HL-60 (cell line): ENCODE measurements around the gene SPON1.

ENCODE experiments used
- GABPA ChIP-seq: IDR thresholded peaks from 2 replicates; pipeline ENCODE4 v1.6.1; 2012; ENCODE audit warnings: low read depth
- POLR2AphosphoS5 ChIP-seq: IDR thresholded peaks from 2 replicates; pipeline ENCODE4 v1.6.1; 2012; ENCODE audit warnings: low read depth
- REST ChIP-seq: IDR thresholded peaks from 2 replicates; pipeline ENCODE4 v1.6.1; 2012; ENCODE audit warnings: low read depth; ENCODE audit not compliant: insufficient replicate concordance
- TF ChIP-seq, protein P1 (sequence below): IDR thresholded peaks from one replicate; pipeline ENCODE4 v1.5.1; 2011; ENCODE audit warnings: low read length, control low read depth, inconsistent platforms; ENCODE audit not compliant: insufficient read depth

DNA sequence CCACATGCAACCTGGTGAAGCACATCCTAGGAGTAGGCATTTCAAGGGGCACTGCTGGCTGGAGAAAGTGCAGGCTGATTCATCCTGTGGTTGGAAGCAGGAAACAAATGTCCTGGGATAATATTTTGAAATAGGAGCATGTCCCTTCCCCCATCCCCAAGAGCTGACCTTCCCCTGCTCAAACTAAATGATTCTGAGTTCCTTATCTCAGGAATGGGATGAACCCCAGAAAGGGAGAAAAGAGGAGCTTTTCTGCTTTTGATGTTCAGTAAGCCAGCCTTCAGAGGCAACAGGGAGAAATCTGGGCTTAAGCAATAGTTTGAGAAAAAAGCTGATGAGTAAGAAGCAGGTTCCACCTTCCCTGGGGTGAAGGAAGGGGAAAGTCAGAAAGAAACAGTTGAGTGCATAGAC lies 19.5 kb upstream of the SPON1 start:
- TF ChIP-seq REST (no peak), POLR2AphosphoS5 (no peak), GABPA (no peak)
- TF ChIP-seq, protein P1, sequence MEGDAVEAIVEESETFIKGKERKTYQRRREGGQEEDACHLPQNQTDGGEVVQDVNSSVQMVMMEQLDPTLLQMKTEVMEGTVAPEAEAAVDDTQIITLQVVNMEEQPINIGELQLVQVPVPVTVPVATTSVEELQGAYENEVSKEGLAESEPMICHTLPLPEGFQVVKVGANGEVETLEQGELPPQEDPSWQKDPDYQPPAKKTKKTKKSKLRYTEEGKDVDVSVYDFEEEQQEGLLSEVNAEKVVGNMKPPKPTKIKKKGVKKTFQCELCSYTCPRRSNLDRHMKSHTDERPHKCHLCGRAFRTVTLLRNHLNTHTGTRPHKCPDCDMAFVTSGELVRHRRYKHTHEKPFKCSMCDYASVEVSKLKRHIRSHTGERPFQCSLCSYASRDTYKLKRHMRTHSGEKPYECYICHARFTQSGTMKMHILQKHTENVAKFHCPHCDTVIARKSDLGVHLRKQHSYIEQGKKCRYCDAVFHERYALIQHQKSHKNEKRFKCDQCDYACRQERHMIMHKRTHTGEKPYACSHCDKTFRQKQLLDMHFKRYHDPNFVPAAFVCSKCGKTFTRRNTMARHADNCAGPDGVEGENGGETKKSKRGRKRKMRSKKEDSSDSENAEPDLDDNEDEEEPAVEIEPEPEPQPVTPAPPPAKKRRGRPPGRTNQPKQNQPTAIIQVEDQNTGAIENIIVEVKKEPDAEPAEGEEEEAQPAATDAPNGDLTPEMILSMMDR, result no peak
